HCT116 (cell line): ENCODE measurements around the gene RAB21. TPM values are rescaled to one million over a fixed set of nuclear protein-coding genes. Genes with fewer than 3 reads are reported as not detected.
"Not testable (repeated sequence)": the region's sequence is repeated elsewhere in the genome, so short reads cannot be mapped to it uniquely, and the experiment has no call there.

Experiments used
- ATAC-seq: fragments of 200-7000 bp; cut with Tn5 transposase; 2 replicates; pipeline ENCODE4 v1.9.1; 2020; ENCODE audit warnings: mild to moderate bottlenecking, moderate library complexity
- BruUV-seq: library from RNA; stranded (reverse); fragments of 400-500 nt; replicated peaks from 2 replicates; lab custom pipeline; 2021; lab: Mats Ljungman, UMichigan
- CTCF ChIA-PET: fragments of 300-600 bp; sonication (Branson Sonifier 250); formaldehyde crosslinking; loops from one replicate; lab custom pipeline; 2021; ENCODE audit warnings: antibody characterized with exemption; lab: Charles Lee
- POLR2A ChIA-PET: fragments of 300-600, 350-600 bp; sonication (Branson Sonifier 250); formaldehyde crosslinking; loops from one replicate; lab custom pipeline; 2021; ENCODE audit warnings: antibody characterized with exemption; lab: Charles Lee
- RAD21 ChIA-PET, 2 experiments: fragments of 300-600 bp; sonication (Branson Sonifier 250); formaldehyde crosslinking; loops; one replicate each; lab custom pipeline; 2023; ENCODE audit warnings: low total read pairs in 2 of 2; ENCODE audit not compliant: uncharacterized antibody in 2 of 2, unreplicated experiment in 2 of 2, low non-redundant PET in 1 of 2; lab: Charles Lee
- DNase-seq: peaks from one replicate; pipeline ENCODE4 v3.0.0-alpha.2; 2010; ENCODE audit warnings: low read depth, low spot score
- H2AFZ ChIP-seq: fragments of 200-600 bp; shearing (Covaris generic), sonication (generic); 2 replicates; pipeline ENCODE4 v1.6.1; 2017; ENCODE audit warnings: low read depth, mixed run types, mixed read lengths, antibody characterized with exemption, low read length; ENCODE audit not compliant: poor library complexity, severe bottlenecking
- H3K27ac ChIP-seq: 2 replicates; pipeline ENCODE4 v1.5.1; 2012; ENCODE audit warnings: low read depth, low read length
- H3K27me3 ChIP-seq: fragments of 200-600 bp; sonication (generic); 2 replicates; pipeline ENCODE4 v1.6.1; 2016; ENCODE audit warnings: mixed run types, low read length, mixed read lengths; ENCODE audit not compliant: insufficient read depth
- H3K36me3 ChIP-seq, 2 experiments: fragments of 200-500 bp in 1 of 2; fragments of 200-600 bp in 1 of 2; sonication (Bioruptor generic) in 1 of 2; sonication (generic) in 1 of 2; 2 replicates each; pipeline versions ENCODE4 v1.5.1 to v1.6.1; 2014 to 2016; ENCODE audit warnings: low read length in 2 of 2, inconsistent platforms in 1 of 2, mixed read lengths in 1 of 2, mixed run types in 1 of 2; ENCODE audit not compliant: insufficient read depth in 2 of 2, control insufficient read depth in 1 of 2
- H3K4me1 ChIP-seq, 2 experiments: fragments of 200-600 bp in 1 of 2; sonication (generic) in 1 of 2; 2 replicates each; pipeline versions ENCODE4 v1.5.1 to v1.6.1; 2012 to 2017; ENCODE audit warnings: low read length in 2 of 2, inconsistent platforms in 1 of 2, mild to moderate bottlenecking in 1 of 2, mixed read lengths in 1 of 2, mixed run types in 1 of 2, moderate library complexity in 1 of 2; ENCODE audit not compliant: insufficient read depth in 2 of 2, control insufficient read depth in 1 of 2
- H3K4me2 ChIP-seq: fragments of 200-600 bp; sonication (generic); 2 replicates; pipeline ENCODE4 v1.6.1; 2017; ENCODE audit warnings: mixed run types, low read length, mixed read lengths
- H3K4me3 ChIP-seq, 2 experiments: fragments of 200-600 bp in 1 of 2; sonication (generic) in 1 of 2; replicated peaks in 1 of 2; 2 replicates each; pipeline ENCODE4 v1.5.1; 2011 to 2016; ENCODE audit warnings: low read length in 2 of 2, control low read depth in 1 of 2, low read depth in 1 of 2, mild to moderate bottlenecking in 1 of 2, mixed read lengths in 1 of 2, mixed run types in 1 of 2
- H3K79me2 ChIP-seq: fragments of 200-600 bp; sonication (generic); 2 replicates; pipeline ENCODE4 v1.6.1; 2017; ENCODE audit warnings: mild to moderate bottlenecking, mixed run types, low read length, moderate library complexity, mixed read lengths; ENCODE audit not compliant: insufficient read depth
- H3K9ac ChIP-seq: fragments of 200-600 bp; sonication (generic); 2 replicates; pipeline ENCODE4 v1.6.1; 2016; ENCODE audit warnings: low read length, mixed read lengths
- H3K9me2 ChIP-seq: fragments of 200-600 bp; sonication (generic), shearing (Covaris generic); 2 replicates; pipeline ENCODE4 v1.6.1; 2017; ENCODE audit warnings: mixed run types, mild to moderate bottlenecking, moderate library complexity; ENCODE audit not compliant: insufficient read depth
- H3K9me3 ChIP-seq, 2 experiments: fragments of 200-500 bp in 1 of 2; fragments of 200-600 bp in 1 of 2; sonication (Bioruptor generic) in 1 of 2; sonication (generic) in 1 of 2; 2 replicates each; pipeline ENCODE4 v1.6.1; 2014 to 2017; ENCODE audit warnings: low read length in 2 of 2, mixed read lengths in 2 of 2, inconsistent platforms in 1 of 2, low read depth in 1 of 2, mild to moderate bottlenecking in 1 of 2, mixed run types in 1 of 2, moderate library complexity in 1 of 2; ENCODE audit not compliant: control insufficient read depth in 1 of 2, insufficient read depth in 1 of 2
- H4K20me1 ChIP-seq: fragments of 200-600 bp; sonication (generic), shearing (Covaris generic); 2 replicates; pipeline ENCODE4 v1.6.1; 2017; ENCODE audit warnings: mixed run types, mild to moderate bottlenecking, moderate library complexity; ENCODE audit not compliant: insufficient read depth
- CBX3 ChIP-seq: IDR thresholded peaks from 2 replicates; pipeline ENCODE4 v1.6.1; 2012; ENCODE audit warnings: low read depth
- CEBPB ChIP-seq: IDR thresholded peaks from 2 replicates; pipeline ENCODE4 v1.6.1; 2012; ENCODE audit warnings: low read depth
- EGR1 ChIP-seq: IDR thresholded peaks from 2 replicates; pipeline ENCODE4 v1.6.1; 2012; ENCODE audit warnings: low read depth
- ELF1 ChIP-seq: IDR thresholded peaks from 2 replicates; pipeline ENCODE4 v1.6.1; 2012; ENCODE audit warnings: low read depth, borderline replicate concordance
- EZH2 ChIP-seq: fragments of 200-600 bp; sonication (generic); IDR thresholded peaks from 2 replicates; pipeline ENCODE4 v1.6.1; 2017; ENCODE audit warnings: antibody characterized with exemption, mixed run types
- JUND ChIP-seq: IDR thresholded peaks from 2 replicates; pipeline ENCODE4 v1.6.1; 2012
- POLR2A ChIP-seq: IDR thresholded peaks from 2 replicates; pipeline ENCODE4 v1.7.0; 2011; ENCODE audit warnings: borderline replicate concordance; ENCODE audit not compliant: insufficient read depth, insufficient read length; ENCODE audit errors: extremely low read depth
- POLR2AphosphoS5 ChIP-seq: IDR thresholded peaks from 2 replicates; pipeline ENCODE4 v1.6.1; 2011; ENCODE audit warnings: mild to moderate bottlenecking, low read depth, low read length, moderate library complexity
- SIN3A ChIP-seq: IDR thresholded peaks from 2 replicates; pipeline ENCODE4 v1.6.1; 2012; ENCODE audit warnings: low read depth
- SP1 ChIP-seq: IDR thresholded peaks from 2 replicates; pipeline ENCODE4 v1.6.1; 2012; ENCODE audit warnings: low read depth
- SRF ChIP-seq: IDR thresholded peaks from 2 replicates; pipeline ENCODE4 v1.6.1; 2012; ENCODE audit warnings: low read depth
- ZFX ChIP-seq: fragments of 450-650 bp; IDR thresholded peaks from 2 replicates; pipeline ENCODE4 v1.6.1; 2017
- ZNF274 ChIP-seq: fragments of 200-500 bp; sonication (Bioruptor generic); IDR thresholded peaks from 2 replicates; pipeline ENCODE4 v1.6.1; 2014; ENCODE audit warnings: mild to moderate bottlenecking, low read depth, low read length, inconsistent platforms
- intact Hi-C: fragments of 100-400 bp; cut with micrococcal nuclease; formaldehyde crosslinking; loops from 2 replicates; pipeline ENCODE4 v1.10.0; 2022
- total RNA-seq: library from RNA; stranded (reverse); gene quantifications from one replicate; pipeline ENCODE4 v1.2.1, GENCODE V29; 2021; ENCODE audit not compliant: unreplicated experiment
- TF ChIP-seq, protein P1 (sequence below): IDR thresholded peaks from 2 replicates; pipeline ENCODE4 v1.6.1; 2011; ENCODE audit warnings: mild to moderate bottlenecking, low read length, moderate library complexity; ENCODE audit not compliant: insufficient replicate concordance; ENCODE audit errors: extremely low read depth
- TF ChIP-seq, protein P2 (sequence below): IDR thresholded peaks from 2 replicates; pipeline ENCODE4 v1.6.1; 2012; ENCODE audit warnings: low read depth

RAB21 gene
- total RNA-seq, 1 experiment from 2014 or later, result 57.1 TPM

DNA sequence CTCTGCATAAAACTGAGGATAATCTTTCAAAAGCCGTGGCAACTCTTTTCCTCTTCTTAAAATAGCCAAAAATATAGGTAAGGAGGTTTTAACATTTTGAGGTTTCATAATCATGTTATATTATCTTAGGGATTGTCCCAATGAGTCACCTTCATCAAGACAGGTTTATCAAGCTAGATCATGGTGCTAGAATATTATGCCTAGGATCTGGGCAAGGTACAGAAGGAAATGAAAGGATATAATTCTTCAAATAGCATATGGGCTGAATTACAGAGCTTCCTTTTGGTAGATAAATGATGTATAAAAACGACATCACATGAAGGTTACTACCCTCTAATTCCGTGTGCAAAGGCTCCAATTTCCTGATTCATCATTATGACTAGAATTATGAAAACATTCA, 56.3 kb downstream of the RAB21 start:
- H3K79me2 ChIP-seq, result no peaks in the 10 kb centered on the region
- H3K9ac ChIP-seq, result no peak overlapping the region
- H3K4me3 ChIP-seq, result no peak overlapping the region
- CTCF ChIA-PET, result no interaction called here
- no peak overlapping the region for H2AFZ ChIP-seq
- no peak overlapping the region for H3K4me2 ChIP-seq
- POLR2A ChIA-PET, result no interaction called here
- no peaks in the 10 kb centered on the region for H3K9me3 ChIP-seq
- no peak overlapping the region for H3K27ac ChIP-seq
- no peaks in the 10 kb centered on the region for H3K9me2 ChIP-seq
- TF ChIP-seq JUND (no peak), POLR2A (no peak), ELF1 (no peak), EZH2 (no peak), ZNF274 (no peak), SIN3A (no peak), SP1 (no peak), CBX3 (no peak), EGR1 (no peak), CEBPB (no peak), POLR2AphosphoS5 (no peak), SRF (no peak), ZFX (no peak)
- TF ChIP-seq, protein P1, sequence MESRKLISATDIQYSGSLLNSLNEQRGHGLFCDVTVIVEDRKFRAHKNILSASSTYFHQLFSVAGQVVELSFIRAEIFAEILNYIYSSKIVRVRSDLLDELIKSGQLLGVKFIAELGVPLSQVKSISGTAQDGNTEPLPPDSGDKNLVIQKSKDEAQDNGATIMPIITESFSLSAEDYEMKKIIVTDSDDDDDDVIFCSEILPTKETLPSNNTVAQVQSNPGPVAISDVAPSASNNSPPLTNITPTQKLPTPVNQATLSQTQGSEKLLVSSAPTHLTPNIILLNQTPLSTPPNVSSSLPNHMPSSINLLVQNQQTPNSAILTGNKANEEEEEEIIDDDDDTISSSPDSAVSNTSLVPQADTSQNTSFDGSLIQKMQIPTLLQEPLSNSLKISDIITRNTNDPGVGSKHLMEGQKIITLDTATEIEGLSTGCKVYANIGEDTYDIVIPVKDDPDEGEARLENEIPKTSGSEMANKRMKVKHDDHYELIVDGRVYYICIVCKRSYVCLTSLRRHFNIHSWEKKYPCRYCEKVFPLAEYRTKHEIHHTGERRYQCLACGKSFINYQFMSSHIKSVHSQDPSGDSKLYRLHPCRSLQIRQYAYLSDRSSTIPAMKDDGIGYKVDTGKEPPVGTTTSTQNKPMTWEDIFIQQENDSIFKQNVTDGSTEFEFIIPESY, result no peak
- TF ChIP-seq, protein P2, sequence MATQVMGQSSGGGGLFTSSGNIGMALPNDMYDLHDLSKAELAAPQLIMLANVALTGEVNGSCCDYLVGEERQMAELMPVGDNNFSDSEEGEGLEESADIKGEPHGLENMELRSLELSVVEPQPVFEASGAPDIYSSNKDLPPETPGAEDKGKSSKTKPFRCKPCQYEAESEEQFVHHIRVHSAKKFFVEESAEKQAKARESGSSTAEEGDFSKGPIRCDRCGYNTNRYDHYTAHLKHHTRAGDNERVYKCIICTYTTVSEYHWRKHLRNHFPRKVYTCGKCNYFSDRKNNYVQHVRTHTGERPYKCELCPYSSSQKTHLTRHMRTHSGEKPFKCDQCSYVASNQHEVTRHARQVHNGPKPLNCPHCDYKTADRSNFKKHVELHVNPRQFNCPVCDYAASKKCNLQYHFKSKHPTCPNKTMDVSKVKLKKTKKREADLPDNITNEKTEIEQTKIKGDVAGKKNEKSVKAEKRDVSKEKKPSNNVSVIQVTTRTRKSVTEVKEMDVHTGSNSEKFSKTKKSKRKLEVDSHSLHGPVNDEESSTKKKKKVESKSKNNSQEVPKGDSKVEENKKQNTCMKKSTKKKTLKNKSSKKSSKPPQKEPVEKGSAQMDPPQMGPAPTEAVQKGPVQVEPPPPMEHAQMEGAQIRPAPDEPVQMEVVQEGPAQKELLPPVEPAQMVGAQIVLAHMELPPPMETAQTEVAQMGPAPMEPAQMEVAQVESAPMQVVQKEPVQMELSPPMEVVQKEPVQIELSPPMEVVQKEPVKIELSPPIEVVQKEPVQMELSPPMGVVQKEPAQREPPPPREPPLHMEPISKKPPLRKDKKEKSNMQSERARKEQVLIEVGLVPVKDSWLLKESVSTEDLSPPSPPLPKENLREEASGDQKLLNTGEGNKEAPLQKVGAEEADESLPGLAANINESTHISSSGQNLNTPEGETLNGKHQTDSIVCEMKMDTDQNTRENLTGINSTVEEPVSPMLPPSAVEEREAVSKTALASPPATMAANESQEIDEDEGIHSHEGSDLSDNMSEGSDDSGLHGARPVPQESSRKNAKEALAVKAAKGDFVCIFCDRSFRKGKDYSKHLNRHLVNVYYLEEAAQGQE, result no peak
- TF ChIP-seq, all 23 proteins: peak for 0
- RAD21 ChIA-PET, result no interaction called here
- ATAC-seq, result no peak
- H3K4me1 ChIP-seq, result no peaks in the 10 kb centered on the region
- no peak for DNase-seq
- intact Hi-C loops, result no loop called here
- H3K27me3 ChIP-seq, result no peaks in the 10 kb centered on the region
- no TSS peak for BruUV-seq
- H3K36me3 ChIP-seq, result no peaks in the 10 kb centered on the region
- H4K20me1 ChIP-seq, result no peaks in the 10 kb centered on the region

DNA sequence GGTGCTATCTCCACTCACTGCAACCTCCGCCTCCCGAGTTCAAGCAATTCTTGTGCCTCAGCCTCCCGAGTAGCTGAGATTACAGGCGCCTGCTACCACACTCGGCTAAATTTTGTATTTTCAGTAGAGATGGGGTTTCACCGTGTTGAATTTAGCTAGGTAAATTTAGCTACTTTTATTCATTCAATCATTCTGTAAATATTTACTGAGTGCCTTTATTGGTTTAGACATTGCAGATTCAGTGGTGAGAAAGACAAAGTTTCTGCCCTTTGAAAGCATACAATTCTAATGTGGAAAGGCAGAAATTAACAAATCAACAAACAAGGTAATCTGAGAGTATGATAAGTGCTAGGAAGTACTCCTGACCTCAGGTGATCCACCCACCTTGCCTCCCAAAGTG, 60.6 kb downstream of the RAB21 start:
- H3K9me2 ChIP-seq, H3K27me3 ChIP-seq, H3K4me1 ChIP-seq, intact Hi-C loops, H4K20me1 ChIP-seq, DNase-seq, H3K36me3 ChIP-seq, CTCF ChIA-PET, H3K4me3 ChIP-seq, BruUV-seq, H3K79me2 ChIP-seq, RAD21 ChIA-PET, H3K4me2 ChIP-seq, ATAC-seq, H3K27ac ChIP-seq, H2AFZ ChIP-seq, H3K9ac ChIP-seq, H3K9me3 ChIP-seq: not testable (repeated sequence)
- POLR2A ChIA-PET, result interaction anchor here (0.7 kb wide), 1 partner anchor 22 kb away, joined by 3 read pairs; no protein-coding TSS in a partner anchor
